GM12872 (cell line): ENCODE data around the gene MEGF9.

Experiments
- CTCF ChIP-seq: IDR thresholded peaks from 3 replicates; pipeline ENCODE4 v1.5.1; 2011; ENCODE audit warnings: low read depth, mild to moderate bottlenecking, low read length, moderate library complexity; ENCODE audit not compliant: insufficient read depth

MEGF9 gene

GRCh38 chr9:120569556-120569955 lies 144.7 kb downstream of the MEGF9 start:
- TF ChIP-seq CTCF: no peak

- no peak for TF ChIP-seq CTCF
These were observed 145.5 kb downstream of the MEGF9 start for GRCh38 chr9:120568816-120569215.

GRCh38 chr9:120567874-120568273 lies 146.4 kb downstream of the MEGF9 start:
- TF ChIP-seq CTCF: no peak

- no peak for TF ChIP-seq CTCF
These were observed 147.2 kb downstream of the MEGF9 start for GRCh38 chr9:120567081-120567480.

GRCh38 chr9:120564589-120564988 lies 149.7 kb downstream of the MEGF9 start:
- no peak for TF ChIP-seq CTCF

- no peak for TF ChIP-seq CTCF
These were observed 151.3 kb downstream of the MEGF9 start for GRCh38 chr9:120562861-120563443.

GRCh38 chr9:120561709-120562108 lies 152.6 kb downstream of the MEGF9 start:
- no peak for TF ChIP-seq CTCF

GRCh38 chr9:120559546-120559945 lies 154.7 kb downstream of the MEGF9 start:
- no peak for TF ChIP-seq CTCF
